Ovary (tissue), 9 donors: ENCODE measurements around the gene TGDS. TPM values are rescaled to one million over a fixed set of nuclear protein-coding genes. Genes with fewer than 3 reads are reported as not detected.

ENCODE experiments used
- DNase-seq, 5 donors: peaks; one replicate each; pipeline ENCODE4 v3.0.0-alpha.2; 2019 to 2020
- H3K27ac ChIP-seq, 2 donors: fragments of 200-600 bp; one replicate each; pipeline versions ENCODE4 v1.5.1 to v1.8.0; 2019 to 2022
- H3K27me3 ChIP-seq: fragments of 200-600 bp; one replicate; pipeline ENCODE4 v1.8.0; 2022
- H3K36me3 ChIP-seq: fragments of 200-600 bp; sonication (generic); one replicate; pipeline ENCODE4 v1.5.1; 2019
- H3K4me1 ChIP-seq: one replicate; pipeline ENCODE4 v1.8.1; 2013; ENCODE audit warnings: mild to moderate bottlenecking, moderate library complexity; ENCODE audit not compliant: insufficient read depth
- H3K4me3 ChIP-seq: fragments of 200-600 bp; sonication (generic); one replicate; pipeline ENCODE4 v1.5.1; 2017
- H3K9me3 ChIP-seq, 2 donors: fragments of 200-600 bp in 1 of 2; sonication (generic) in 1 of 2; one replicate each; pipeline versions ENCODE4 v1.5.1 to v1.8.1; 2013 to 2019; ENCODE audit warnings: mild to moderate bottlenecking in 1 of 2, moderate library complexity in 1 of 2
- EP300 ChIP-seq: sonication (generic); formaldehyde crosslinking; IDR thresholded peaks from one replicate; pipeline ENCODE4 v1.6.1; 2017; ENCODE audit warnings: antibody characterized with exemption
- POLR2A ChIP-seq: fragments of 450-650 bp; IDR thresholded peaks from one replicate; pipeline ENCODE4 v1.6.1; 2017; ENCODE audit warnings: antibody characterized with exemption, mild to moderate bottlenecking, moderate library complexity
- WGBS, 3 donors: extraction: QIAGEN DNeasy Blood & Tissue Kit in 1 of 3; methylation state at CpG; one replicate each; pipeline versions ENCODE4 v1.1.5 to v1.1.7; 2013 to 2017; 5-methylcytosine and 5-hydroxymethylcytosine counted together
- intact Hi-C, 4 donors: fragments of 100-400 bp; cut with DNase I; formaldehyde crosslinking; loops; one replicate each; pipeline versions ENCODE4 v1.11.0 to v1.15.1; 2022 to 2023
- polyA plus RNA-seq, 2 donors: library from polyadenylated mRNA; stranded (reverse); fragments of 200-250 nt in 1 of 2; fragments of 350-450 nt in 1 of 2; fragmentation: Illumina TruSeq in 1 of 2; extraction: RNeasy Lipid Tissue Mini Kit (QIAGEN cat#74804) in 1 of 2; gene quantifications; one replicate each; pipeline ENCODE4 v1.2.3, GENCODE V29; 2013 to 2014
- total RNA-seq, 7 donors: library from RNA; depleted of rRNA in 2 of 7; stranded (reverse); fragments of >200 nt in 2 of 7; fragmentation: NEBNext Ultra II Directional in 3 of 7; extraction: Animal tissue kit (Norgen Biotek cat#: 25700) in 3 of 7; gene quantifications; one replicate each; pipeline versions ENCODE4 v1.1.0 to v1.2.4, GENCODE V29; 2016 to 2023
- TF ChIP-seq, protein P1 (sequence below), 3 donors: fragments of 450-650 bp in 2 of 3; fragments of 200-600 bp in 1 of 3; IDR thresholded peaks; one replicate each; pipeline versions ENCODE4 v1.5.1 to v1.8.0; 2016 to 2022; ENCODE audit warnings: antibody characterized with exemption in 3 of 3, mild to moderate bottlenecking in 1 of 3
- donor health status: DM: no; HTN: no; CAD: no; lungs with moderate emphysema.
- donor health status: DM: no; HTN: no; CAD: no.
- donor health status: Bipolar disorder and iron deficiency.
- donor health status: DM: yes; HTN: yes; CAD: no.
- donor health status: DM: no; HTN: no; CAD: no.
- donor health status: DM: yes; HTN: yes; CAD: no.

TGDS gene
- total and polyA plus RNA-seq, 9 donors = 8.4 to 14.3 (median 11.5) TPM

DNA sequence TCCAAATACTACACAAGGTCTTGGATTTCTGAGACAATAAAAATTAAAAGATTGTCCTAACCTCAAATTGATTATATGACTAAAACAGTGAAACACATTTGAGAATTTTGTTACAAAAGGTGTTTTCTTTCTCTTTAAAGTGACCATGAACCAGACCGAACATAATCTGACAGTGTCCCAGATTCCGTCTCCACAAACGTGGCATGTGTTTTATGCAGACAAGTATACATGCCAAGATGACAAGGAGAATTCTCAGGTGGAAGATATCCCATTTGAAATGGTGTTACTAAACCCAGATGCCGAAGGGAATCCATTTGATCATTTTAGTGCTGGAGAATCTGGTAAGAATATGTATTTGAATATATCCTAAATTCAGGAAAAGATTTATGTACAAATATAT lies 16.1 kb upstream of the TGDS start:
- Histone ChIP-seq H3K27me3 (no peaks in the 10 kb centered on the region), H3K36me3 (no peaks in the 10 kb centered on the region), H3K4me3 (no peak overlapping the region), H3K9me3 (no peaks in the 10 kb centered on the region), H3K4me1 (no peaks in the 10 kb centered on the region), H3K27ac (no peak overlapping the region)
- intact Hi-C loops = loop anchor here in 1 of 4 donors (10.0 kb wide), 1 partner anchor 177 kb away; no protein-coding TSS in a partner anchor
- 64 to 69% (median 69%) methylated on average over 4 of the region's 4 CpGs for WGBS, 3 donors
- no peak for TF ChIP-seq POLR2A
- no peak for TF ChIP-seq EP300
- TF ChIP-seq, protein P1, sequence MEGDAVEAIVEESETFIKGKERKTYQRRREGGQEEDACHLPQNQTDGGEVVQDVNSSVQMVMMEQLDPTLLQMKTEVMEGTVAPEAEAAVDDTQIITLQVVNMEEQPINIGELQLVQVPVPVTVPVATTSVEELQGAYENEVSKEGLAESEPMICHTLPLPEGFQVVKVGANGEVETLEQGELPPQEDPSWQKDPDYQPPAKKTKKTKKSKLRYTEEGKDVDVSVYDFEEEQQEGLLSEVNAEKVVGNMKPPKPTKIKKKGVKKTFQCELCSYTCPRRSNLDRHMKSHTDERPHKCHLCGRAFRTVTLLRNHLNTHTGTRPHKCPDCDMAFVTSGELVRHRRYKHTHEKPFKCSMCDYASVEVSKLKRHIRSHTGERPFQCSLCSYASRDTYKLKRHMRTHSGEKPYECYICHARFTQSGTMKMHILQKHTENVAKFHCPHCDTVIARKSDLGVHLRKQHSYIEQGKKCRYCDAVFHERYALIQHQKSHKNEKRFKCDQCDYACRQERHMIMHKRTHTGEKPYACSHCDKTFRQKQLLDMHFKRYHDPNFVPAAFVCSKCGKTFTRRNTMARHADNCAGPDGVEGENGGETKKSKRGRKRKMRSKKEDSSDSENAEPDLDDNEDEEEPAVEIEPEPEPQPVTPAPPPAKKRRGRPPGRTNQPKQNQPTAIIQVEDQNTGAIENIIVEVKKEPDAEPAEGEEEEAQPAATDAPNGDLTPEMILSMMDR (IDR thresholded peaks at IDR 0.05) = no peak
- no peak for DNase-seq

DNA sequence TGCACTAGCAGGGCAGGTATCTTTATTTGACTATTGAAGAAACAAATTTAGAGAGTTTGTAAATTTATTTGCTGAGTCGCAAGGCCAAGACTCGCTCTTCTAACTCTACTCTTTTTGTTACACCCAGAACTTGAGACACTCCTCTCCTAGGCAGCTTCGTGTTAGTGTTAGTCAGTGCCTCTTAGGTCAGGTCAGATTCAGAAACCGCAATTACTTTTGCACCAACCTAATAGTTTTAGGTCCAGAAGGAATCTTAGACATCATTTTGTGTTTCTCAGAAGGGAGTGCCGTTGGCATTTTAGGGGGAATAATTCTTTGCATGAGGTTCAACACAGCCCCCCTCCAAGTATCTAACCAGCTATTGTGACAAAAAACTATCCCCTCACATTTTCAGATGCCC lies 14.5 kb upstream of the TGDS start:
- H3K4me3 ChIP-seq = no peak overlapping the region
- H3K27me3 ChIP-seq = no peaks in the 10 kb centered on the region
- no peaks in the 10 kb centered on the region for H3K4me1 ChIP-seq
- intact Hi-C loops = loop anchor here in 1 of 4 donors (10.0 kb wide), 1 partner anchor 176 kb away; no protein-coding TSS in a partner anchor
- no peaks in the 10 kb centered on the region for H3K36me3 ChIP-seq
- 94 to 95% (median 95%) methylated on average over 5 of the region's 5 CpGs for WGBS, 3 donors
- no peaks in the 10 kb centered on the region for H3K9me3 ChIP-seq
- DNase-seq = no peak
- no peak for TF ChIP-seq POLR2A
- TF ChIP-seq EP300 = no peak
- TF ChIP-seq, protein P1 (IDR thresholded peaks at IDR 0.05) = no peak
- H3K27ac ChIP-seq = no peak overlapping the region

DNA sequence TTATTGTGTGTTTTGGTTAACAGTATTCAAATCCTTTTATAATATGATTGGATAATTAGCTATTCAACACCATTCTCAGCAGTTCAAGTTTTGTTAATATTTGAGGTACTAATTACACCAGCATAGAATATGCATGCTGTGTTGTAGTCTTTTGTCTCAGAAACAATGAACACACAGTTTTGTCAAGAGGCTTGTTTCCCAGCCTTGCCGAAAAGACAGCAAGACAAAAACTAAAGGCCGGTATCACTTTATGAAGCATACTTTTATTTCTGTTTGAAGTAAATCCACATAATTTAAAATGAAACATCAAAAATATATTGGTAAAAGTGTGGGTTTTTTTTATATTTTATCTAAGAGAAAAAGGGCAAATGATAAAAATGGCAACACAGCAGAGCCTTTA lies 13.2 kb upstream of the TGDS start:
- no peaks in the 10 kb centered on the region for H3K9me3 ChIP-seq
- no peaks in the 10 kb centered on the region for H3K36me3 ChIP-seq
- 89 to 97% (median 96%) methylated on average over 2 of the region's 2 CpGs for WGBS, 3 donors
- H3K4me3 ChIP-seq = no peak overlapping the region
- intact Hi-C loops = no loop called here
- TF ChIP-seq POLR2A (no peak), EP300 (no peak)
- TF ChIP-seq, protein P1 (IDR thresholded peaks at IDR 0.05) = no peak
- no peaks in the 10 kb centered on the region for H3K27me3 ChIP-seq
- no peak for DNase-seq
- H3K4me1 ChIP-seq = no peaks in the 10 kb centered on the region
- H3K27ac ChIP-seq = no peak overlapping the region

DNA sequence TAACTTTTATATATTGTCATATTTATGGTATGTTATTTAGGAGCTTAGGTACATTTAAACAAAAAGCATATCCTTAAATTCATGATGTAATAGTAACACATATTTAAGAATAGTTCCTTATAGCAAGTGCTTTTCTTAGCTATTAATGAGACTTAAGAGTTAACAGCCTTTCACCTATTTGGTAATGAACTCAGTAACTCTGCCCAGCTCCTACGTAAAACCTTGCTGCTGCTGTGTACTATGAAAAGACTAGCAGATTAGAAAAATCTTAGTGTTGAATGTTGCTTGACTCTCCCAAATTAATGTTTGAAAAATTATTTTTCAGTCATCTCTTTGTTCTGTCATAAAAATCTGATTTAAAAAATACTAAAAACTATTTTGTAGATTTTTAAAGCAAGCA lies 12.6 kb upstream of the TGDS start:
- WGBS, 3 donors = 19 to 41% (median 38%) methylated on average over 1 of the region's 1 CpG
- Histone ChIP-seq H3K27me3 (no peaks in the 10 kb centered on the region), H3K36me3 (no peaks in the 10 kb centered on the region), H3K4me1 (no peaks in the 10 kb centered on the region), H3K4me3 (no peak overlapping the region), H3K9me3 (no peaks in the 10 kb centered on the region), H3K27ac (no peak overlapping the region)
- TF ChIP-seq POLR2A (no peak), EP300 (no peak)
- TF ChIP-seq, protein P1 (IDR thresholded peaks at IDR 0.05) = no peak
- intact Hi-C loops = no loop called here
- DNase-seq = no peak
